Measurements from ENCODE around the gene TFAP2B.

The TFAP2B gene

DNA sequence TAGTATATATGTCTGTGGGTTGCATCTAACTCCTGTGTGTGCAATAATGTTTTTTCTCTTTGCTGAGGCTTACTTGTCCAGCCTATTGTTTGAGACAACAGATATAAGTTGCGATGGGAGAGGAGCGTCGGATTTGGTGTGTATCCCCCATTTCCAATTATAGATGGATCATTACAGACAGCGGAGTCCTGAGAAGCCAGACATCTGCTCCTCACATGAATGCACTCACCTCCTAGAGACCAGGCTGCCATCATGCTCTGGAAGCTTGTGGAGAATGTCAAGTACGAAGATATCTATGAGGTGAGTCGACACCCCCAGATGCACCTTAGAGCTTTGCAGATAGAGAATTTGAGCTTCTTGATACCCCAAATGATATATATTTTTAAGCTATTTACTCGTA is at the start of gene TFAP2B:
Gene TFAP2B (plus strand): TSS at position 199 of the 400 bp plus-strand sequence. CDS start 21 bp downstream, at position 220.
- no peak for DNase-seq (ENCODE audit: low spot score)

DNA sequence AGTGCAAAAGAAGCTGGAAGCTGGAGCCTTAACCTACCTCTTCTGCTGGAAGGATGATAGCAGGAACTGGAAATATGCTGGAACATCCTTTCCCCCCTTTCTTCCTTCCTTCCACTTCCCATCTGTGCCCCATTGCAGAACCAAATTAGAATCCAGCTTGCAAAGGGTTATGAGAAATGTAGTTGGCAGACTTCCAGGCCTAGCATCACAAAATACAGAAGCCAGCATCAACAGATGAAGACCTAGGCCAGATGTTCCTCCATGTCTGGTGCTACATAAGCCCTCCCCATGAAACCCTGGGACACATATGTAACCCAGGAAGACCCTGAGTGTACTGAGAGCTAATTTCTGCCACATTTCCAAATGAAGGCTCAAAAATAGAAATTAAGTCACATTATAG is 40.0 kb upstream of the TFAP2B start:
- no peak for DNase-seq (ENCODE audit: low spot score)

DNA sequence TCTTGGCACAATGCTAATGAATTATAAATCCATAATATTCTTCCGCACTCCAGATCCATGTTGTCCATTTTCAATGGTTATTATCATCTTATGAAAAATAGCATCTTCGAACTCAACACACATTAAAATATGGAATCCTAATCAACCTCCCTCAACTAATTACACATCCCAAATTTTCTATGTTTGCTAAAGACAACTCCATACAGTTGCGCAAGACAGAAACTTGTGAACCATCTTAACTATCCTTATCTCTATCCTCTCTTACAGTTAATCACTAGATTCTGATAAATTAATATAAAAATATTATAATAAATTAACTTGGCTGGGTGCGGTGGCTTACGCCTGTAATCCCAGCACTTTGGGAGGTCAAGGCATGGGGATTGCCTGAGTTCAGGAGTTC is 38.3 kb upstream of the TFAP2B start:
- DNase-seq (ENCODE audit: low spot score) = no peak

DNA sequence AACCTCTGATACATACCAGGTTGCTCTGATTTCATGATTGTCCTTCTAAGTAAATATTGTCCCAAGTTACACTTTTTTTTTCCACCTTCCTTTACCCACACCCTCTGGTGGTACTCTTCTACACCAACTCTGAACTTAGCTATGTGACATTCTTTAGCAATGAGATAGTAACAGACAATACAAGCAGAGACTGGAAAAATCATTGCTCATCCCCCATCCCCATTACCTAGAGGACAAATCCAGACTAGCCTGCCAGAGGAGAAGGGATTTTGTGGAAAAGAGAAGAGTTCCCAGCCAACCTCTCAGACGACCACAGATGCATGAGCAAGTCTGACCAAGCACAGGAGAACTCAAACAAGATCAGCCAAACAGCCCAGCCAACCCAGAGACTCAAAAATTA is 32.8 kb upstream of the TFAP2B start:
- no peak for DNase-seq (ENCODE audit: low spot score)

DNA sequence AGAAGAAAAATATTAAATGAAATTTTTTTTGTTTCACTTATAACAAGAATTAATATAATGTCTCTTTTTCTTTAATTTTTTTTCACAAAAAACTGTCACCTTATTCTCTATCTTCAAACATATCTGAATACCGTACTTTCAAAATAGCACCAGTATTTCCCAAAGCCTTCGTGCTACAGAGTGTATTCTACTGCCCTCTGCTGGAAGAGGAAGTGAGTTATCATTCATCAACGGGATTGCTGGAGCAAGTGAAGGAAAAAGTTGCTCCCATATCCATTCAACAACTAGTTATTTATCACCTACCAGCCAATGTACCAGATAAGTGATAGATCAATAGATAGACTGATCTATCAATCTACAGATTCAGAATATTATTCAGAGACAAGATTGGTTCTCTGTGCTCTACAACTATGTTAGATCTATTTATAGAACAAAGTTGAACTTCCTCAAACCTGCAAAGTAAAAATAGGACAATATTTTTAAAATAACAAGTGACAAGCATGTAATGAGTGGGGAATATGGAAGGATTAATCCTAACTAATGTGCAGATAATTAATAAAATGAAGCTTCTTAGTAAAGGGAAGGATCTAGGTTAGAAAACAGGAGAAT is 26.7 kb upstream of the TFAP2B start:
- peak; percentile 40 for DNase-seq (ENCODE audit: low spot score)

DNA sequence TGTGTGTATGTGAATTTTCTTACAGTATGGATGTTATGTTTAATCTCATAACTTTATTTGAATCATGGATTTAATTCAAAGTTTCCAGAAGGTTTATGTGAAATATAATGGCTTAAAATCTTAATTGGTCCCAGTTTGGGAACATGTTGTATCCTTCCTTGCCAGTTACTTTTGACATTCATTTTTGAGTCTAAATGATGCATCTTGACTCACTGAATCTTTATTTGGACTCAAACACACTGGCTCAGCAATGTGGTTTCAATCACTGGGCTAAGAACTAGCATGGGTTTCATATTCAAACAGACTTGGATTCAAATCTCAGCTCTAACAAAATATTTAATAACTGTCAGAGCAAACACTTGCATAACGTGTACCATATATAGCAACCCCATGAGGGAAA is 25.9 kb upstream of the TFAP2B start:
- DNase-seq (ENCODE audit: low spot score) = no peak

DNA sequence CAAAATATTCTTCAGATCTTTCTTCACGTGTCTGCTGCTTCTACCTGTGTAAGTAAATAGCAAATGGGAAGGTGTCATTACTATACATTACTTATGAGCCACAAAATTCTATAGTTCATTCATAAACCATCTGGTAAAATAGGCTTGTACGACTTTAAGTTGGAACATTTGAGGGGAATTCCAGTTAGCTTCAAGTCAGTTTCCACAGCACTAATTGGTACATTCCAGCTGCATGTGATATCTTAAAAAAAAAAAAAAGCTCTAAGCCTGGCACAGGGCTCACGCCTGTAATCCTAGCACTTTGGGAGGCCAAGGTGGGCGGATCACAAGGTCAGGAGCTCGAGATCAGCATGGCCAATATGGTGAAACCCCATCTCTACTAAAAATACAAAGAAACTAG is 23.1 kb upstream of the TFAP2B start:
- DNase-seq (ENCODE audit: low spot score) = no peak

DNA sequence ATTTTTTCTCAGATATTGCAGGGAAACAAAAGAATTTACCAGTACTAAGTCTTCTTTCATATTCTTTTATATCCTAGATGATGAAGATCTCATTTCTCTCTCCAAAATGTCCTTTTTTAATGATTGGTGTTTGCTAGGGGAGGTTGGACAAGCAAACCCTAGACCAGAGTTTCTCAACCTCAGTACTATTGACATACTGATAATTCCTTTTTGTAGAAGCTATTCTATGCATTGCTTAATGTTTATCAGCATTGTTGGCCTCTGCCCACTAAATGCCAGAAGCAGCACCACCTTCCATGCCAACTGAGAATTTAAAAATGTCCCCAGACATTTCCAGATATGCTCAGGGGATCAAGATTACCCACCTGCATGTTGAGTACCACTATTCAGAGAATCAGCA is 14.4 kb upstream of the TFAP2B start:
- no peak for DNase-seq (ENCODE audit: low spot score)

DNA sequence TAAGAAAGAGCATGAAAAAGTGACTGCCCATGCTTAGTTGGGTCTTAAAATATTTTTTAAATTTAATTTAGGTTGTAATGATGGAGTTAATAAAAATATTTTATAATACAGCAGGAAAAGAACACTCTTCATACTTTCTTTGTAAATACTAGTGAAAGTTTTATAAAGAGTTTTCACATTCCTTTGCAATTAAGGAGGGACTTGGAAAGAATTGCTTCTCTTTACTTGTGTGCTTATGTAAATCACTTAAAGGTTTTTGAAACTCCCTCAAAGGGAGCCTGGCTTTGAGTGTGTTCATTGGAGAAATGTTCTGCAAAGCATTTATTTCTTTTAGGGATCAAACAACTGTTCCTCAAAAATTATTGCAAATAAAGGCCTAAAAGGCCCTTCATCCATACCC is 11.6 kb upstream of the TFAP2B start:
- no peak for DNase-seq (ENCODE audit: low spot score)

DNA sequence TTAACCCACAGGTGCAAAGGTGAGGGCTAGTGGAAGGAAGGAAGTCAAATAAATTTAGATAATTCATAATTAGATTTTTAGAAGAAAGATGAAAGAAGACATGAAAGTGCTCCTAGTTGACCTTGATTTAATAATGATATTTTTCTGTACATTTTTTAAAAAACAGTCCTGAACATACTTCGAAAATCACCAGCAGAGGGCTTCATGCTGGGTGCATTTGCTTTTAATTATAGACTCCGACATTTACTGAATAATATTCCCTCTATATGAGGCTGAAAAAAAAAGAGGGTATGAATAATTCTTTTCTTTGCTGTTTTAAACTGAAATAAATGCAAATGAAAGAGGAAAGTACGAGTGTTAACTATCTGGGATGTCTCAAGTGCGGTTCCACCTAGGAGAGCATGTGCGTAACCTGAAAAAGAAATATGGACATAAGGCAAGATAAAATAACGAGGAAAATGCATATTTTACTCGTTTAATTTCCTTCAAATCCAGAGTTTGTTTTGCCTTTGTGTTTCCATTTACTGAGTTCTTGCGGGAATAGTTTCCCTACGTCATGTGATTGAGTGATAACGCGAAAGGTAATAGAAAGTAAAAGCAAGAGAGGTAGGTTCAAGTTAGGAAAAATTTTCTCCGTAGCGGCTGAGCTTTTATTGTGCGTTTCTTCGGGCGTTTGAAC is 3.1 kb upstream of the TFAP2B start:
- DNase-seq (ENCODE audit: low spot score) = no peak

DNA sequence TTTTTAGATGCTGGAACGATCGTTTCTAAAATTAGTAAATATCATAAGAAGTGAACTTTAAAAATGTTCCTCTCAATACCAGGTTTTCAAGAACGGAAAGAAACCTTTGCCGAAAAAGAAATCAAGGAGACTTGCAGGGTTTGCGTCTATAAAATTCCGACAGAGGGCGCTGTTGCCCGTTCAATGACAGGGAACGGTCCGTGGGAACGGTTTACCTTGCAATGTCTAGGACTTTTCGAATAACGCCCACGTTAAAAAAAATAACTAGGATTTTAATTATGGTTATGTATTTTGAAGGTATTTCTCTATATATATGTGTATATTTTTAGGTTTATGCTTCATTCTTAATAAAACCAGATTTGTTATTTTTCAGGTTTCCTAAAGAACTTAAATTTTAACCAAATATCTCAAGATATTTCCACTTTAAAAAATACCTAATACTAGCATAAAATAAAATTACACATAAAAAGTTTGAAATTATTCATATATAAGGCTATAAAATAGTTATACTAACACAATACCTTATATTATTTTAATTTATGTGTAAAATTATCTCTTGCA is 2.5 kb upstream of the TFAP2B start:
- peak; percentile 79 for DNase-seq (ENCODE audit: low spot score)

DNA sequence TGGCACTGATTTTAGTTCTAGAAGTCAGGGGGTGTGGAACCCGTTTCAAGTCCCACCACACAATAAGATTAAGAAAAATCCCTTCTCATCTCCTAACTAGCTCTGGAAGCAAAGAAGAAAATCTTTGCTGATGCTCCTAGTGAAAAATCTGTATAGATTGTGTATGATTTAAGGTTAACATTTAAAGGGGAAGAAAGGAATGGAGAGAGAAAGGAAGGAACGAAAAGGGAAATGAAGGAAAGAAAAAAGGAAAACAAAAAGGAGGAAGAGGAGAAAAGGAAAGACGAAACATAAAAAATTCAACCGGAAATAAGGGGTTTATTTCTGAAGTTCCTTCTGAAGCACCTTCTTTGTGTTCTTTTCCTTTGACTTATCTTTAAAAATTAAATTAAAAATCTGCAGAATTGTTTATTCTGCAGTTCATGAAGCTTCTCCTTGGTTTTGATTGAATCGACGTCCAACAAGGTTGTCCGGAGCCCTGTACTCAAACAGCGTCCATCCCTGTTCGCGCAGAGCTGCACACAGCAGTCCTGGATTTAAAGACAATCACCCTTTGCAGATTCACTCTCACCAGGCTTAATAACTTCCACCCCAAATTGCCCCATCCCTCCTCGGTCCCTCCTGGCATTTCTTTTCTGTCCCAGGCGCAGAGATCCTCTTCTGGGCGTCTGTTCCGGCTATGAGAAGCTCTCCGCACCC is 1.6 kb upstream of the TFAP2B start:
- no peak for DNase-seq (ENCODE audit: low spot score)

DNA sequence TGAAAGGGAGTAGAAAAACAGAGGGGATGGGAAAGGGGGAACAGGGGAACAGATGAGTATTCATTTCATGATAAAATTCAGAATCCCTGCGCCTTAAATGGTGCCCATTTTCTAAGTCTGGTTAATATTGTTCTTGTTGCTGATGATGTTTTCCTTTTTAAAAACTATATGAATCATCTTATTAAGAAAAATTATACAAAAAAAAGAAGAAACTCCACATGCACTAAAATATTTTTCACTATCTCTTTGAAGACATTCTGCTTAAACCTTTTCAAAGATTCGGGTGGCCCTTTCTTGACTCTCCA is 1.1 kb upstream of the TFAP2B start:
- no peak for DNase-seq (ENCODE audit: low spot score)

DNA sequence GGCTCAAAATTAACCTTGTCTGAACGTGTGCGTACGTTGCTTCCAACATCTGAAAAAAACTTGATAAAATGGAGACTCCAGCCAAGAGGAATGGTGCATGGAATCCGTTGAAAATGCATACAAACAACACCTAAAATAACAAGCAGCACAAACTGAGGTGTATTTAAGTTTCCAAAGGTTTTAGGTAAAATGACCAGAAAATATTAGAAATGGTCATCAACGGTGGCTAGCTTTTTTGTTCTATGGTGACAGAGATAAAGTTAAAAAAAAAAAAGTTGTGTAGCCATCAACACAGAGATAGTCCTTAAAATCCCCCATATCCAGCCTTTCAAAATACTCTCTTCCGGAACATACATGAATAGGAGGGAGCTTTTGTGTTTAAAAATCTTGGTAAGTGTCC is 651 bp upstream of the TFAP2B start:
- DNase-seq (ENCODE audit: low spot score) = no peak

DNA sequence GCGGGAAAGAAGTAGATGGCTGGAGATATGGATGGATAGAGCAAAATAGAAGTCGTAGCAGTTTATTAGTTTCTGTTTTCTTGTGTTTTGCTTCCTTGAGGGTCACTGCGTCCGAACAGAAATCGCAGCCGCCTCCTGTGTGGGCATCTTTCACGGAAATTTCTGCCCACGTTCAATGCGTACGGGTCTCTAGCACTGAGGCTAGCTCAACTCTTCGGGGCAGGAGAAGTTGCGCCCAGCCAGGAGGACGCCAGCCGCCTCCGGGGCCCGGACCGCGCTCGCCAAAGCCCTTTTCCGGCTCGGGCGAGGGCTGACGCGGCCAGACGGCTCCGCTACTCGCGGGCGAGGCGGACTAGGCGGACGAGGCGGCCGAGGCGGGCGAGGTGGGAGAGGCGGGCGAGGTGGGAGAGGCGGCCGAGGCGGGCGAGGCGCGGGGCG is 814 bp downstream of the TFAP2B start:
- DNase-seq (ENCODE audit: low spot score) = peak; percentile 31

DNA sequence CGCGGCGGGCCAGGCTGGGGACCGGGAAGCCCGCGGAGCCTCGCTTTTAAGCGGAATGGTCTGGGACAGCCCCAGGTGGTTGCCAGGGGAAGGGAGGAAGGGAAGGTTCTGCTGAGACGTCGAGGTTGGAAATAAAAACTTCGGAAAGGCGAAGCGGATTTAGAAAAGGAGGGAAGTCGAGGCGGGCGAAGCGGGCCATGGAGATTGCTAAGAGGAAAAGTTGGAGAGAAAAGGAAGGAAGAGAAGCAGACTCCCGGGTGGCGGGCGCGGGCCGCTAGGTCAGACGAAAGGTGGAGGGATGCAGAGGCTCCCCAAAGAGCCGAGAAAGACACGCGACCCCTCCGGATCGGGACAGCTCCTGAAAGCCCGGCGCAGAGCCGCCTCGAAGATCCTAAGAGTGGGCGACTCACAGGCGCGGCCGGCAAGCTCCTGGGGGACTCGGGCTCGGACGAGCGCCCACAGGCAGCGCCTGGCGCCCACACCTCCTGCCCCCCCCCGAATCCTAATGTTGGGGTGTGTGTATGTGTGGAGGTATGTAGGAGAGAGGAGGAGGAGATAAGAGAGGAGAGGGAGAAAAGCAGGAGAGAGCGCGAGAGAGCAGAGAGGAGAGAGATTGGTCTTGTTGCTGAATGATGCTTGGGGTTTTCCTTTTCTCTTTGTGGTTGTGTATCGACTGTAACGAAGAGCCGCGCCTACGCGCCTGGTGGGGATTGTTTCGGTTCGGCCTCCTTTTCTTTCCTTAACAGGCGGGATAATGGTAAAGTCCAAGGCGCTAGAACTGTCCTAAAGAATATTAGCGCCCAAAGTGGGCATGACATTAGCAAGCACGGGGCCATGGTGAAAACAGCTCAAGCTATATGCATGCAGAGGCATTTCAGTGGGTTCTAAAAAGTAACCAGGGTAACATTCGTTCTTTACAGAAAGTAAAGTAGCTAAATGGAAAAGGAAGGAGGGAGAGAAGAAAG is 1.5 kb downstream of the TFAP2B start:
- no peak for DNase-seq (ENCODE audit: low spot score)

DNA sequence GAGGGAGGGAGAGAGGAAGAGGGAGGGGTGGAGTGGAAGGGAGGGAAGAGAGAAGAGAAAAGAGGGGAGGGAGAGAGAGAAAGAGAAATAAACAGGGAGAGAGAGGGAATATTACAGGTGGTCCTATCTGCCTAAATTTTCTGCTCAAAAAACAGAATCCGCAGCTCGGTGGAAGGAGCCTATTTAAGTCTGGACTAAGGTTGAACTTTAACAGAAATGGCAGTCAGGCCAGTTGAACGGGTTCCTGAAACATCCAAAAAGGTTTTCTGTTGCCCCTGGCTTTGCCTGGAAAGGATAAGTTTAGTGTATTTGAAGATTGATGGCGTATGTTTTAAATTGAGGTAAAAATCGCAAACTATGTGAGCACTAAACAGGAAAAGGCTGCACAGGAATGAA is 2.2 kb downstream of the TFAP2B start:
- DNase-seq (ENCODE audit: low spot score) = no peak

DNA sequence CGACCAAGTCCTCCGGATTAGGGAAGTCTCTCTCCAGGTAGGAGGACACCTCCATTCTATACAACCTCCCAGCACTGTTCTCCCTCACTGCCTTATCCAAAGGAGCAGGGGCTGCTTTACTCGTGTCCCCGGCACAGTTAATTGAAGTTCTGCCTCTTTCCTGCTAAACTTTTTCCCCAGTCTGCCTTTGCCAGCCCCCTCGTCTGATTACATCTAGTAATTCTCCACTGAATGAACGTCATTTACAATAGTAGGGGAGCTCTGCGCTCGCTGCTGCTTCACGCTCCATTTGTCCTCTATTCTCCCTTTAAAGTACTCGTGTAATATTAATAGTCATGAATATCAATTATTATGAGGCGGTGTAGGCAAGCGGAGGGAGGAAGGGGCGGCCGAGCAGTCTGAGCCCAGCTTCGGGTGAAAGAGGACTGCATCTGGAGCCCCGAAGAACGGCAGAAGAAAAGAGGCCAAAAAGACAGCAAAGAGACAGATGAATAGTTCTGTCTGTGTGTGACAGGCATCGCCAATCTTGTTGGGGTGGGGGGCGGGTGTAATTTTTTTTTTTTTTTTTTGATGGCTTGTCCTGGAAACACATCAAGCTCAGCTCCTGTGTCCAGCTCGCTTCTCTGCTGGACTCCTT is 2.9 kb downstream of the TFAP2B start:
- DNase-seq (ENCODE audit: low spot score) = no peak

DNA sequence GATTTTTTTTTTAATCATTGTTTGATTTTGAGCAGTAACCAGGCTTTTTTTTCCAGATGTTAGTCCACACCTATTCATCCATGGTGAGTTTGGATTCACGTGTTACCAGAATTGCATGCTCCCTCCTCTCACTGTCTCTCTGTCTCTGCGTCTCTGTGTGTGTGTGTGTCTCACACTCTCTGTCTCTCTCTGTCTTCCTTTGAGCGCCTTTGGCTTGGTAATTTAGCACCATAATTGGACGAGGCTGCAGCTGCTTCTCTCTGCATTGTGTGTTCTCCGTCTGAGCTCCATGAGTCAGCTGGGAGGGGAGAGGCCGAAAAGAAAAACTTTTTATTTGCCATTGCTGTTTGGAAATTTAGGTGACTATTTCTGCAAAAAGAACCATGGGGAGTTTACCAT is 3.4 kb downstream of the TFAP2B start:
- no peak for DNase-seq (ENCODE audit: low spot score)

DNA sequence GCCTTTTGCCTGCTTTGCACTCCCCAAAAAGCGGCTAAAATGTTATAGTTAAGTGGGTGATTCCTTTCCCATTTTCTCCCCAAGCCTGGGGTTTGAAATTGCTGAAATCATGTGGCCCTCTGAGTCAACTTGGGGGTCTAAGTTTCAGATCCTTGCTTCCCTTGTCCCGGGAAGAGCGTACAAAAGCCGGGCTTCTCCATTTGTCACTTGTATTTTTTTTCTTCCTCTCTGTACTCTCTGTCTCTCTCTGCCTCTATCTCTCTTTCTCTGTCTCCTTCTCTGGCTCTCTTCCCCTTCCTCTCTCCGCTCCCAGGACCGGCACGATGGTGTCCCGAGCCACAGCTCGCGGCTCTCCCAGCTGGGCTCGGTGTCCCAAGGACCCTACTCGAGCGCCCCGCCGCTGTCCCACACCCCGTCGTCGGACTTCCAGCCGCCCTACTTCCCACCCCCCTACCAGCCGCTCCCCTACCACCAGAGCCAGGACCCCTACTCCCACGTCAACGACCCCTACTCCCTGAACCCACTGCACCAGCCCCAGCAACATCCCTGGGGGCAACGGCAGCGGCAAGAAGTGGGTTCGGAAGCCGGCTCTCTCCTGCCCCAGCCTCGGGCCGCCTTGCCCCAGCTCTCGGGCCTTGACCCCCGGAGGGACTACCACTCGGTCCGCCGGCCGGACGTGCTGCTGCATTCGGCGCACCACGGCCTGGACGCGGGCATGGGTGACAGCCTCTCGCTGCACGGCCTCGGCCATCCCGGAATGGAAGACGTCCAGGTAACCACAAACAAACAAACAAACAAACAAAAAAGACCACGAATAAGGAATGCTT is 4.6 kb downstream of the TFAP2B start:
- DNase-seq (ENCODE audit: low spot score) = no peak

DNA sequence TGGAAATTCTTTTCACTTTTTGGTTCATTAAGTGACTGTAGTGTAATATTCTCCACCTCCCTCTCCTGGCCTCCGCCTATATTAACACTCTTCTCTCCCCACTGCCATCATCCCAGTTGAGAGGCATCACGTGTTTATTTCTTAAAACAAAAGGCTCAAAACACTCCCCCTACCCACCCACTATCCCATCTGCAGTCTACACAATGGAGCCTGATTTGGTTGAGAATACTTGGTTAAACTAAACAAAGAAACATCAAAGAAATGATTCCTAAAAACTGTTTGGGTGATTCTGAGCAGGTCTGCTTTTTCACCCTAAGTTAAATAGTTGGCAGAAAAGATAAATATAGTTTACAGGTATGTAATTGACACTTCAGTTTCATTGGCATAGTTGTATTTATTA is 5.9 kb downstream of the TFAP2B start:
- no peak for DNase-seq (ENCODE audit: low spot score)

All from AG08396 (cell line).